ENCODE results near the gene LRRC38. TPM values are rescaled to one million over a fixed set of nuclear protein-coding genes. Genes with fewer than 3 reads are reported as not detected.

The LRRC38 gene
- total RNA-seq, 5 donors from 2014 or later (not counting 1 experiment from before 2014, with no cell fraction given) = 0.13 TPM; not detected in 4

DNA sequence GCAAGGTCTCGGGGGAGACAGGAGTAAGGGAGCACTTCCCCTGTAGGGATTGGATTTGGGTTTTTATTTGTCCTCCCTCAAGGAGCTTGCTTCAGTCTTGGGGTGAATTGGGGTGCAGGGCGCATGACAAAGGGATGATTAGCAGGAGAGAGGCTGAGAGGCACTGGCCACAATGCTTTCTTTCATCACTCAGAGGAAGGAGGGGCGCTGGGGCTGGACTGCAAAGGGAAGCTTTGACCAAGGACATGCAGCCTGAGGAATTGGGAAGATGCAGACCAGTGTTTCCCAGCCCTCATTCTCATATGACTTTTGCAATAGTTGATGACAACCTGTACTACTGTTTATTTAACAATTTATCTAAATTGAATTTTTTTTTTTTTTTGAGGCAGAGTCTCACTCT, 35.7 kb upstream of the LRRC38 start:
- DNase-seq = no peak
- POLR2A ChIA-PET = no interaction called here
- H3K4me1 ChIP-seq (ENCODE audit: control insufficient read depth in 1 of 2, extremely low read depth in 1 of 2, insufficient read depth in 2 of 2, low read length in 2 of 2) = no peaks in the 10 kb centered on the region

DNA sequence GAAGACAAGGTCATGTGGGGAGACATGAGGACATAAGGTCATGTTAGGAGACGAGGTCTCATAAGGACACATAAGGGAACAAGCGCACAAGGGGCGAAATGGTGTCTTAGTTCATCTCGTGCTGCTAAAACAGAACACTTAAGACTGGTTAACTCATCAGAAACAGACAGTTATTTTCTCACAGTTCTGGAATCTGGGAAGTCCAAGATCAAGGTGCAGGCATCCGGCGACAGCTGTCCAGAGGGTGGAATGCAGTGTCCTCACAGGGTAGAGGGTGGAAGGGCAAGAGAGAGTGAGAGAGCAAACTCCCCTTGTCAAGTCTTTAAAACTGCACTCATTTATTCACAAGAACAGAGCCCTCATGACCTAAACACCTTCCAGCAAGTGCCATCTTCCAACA, 35.2 kb upstream of the LRRC38 start:
- DNase-seq (no peak), ATAC-seq (replicated peaks in 1 of 4) (no peak)
- 71% methylated on average over 3 of the region's 6 CpGs for WGBS (ENCODE audit: insufficient coverage)
- H3K27ac Mint-ChIP-seq = no peak overlapping the region
- H3K4me3 Mint-ChIP-seq = no peak overlapping the region
- peaks cover 0 to 6% of the 10 kb centered on the region in 2 experiments for H3K27me3 ChIP-seq (replicated peaks in 1 of 2; ENCODE audit: control insufficient read depth in 2 of 2, extremely low read depth in 1 of 2, insufficient read depth in 2 of 2, low read length in 1 of 2)
- H3K36me3 ChIP-seq (ENCODE audit: control insufficient read depth in 2 of 2, extremely low read depth in 1 of 2, insufficient read depth in 1 of 2, low read length in 1 of 2) = no peaks in the 10 kb centered on the region
- H3K9me3 ChIP-seq = no peaks in the 10 kb centered on the region
- H3K27me3 Mint-ChIP-seq = peaks cover 13 to 20% of the 10 kb centered on the region in 2 donors
- H3K36me3 Mint-ChIP-seq = no peaks in the 10 kb centered on the region
- CTCF ChIA-PET = no interaction called here
- H3K9me3 Mint-ChIP-seq = no peaks in the 10 kb centered on the region
- no peaks in the 10 kb centered on the region for H3K4me1 ChIP-seq (ENCODE audit: control insufficient read depth in 1 of 2, extremely low read depth in 1 of 2, insufficient read depth in 2 of 2, low read length in 2 of 2)
- POLR2A ChIA-PET = no interaction called here
- H3K4me3 ChIP-seq (ENCODE audit: control insufficient read depth in 1 of 2, extremely low read depth in 1 of 2, low read length in 1 of 2) = no peak overlapping the region
- no peaks in the 10 kb centered on the region for H3K4me1 Mint-ChIP-seq
- no peak overlapping the region for H3K27ac ChIP-seq (ENCODE audit: low read length)

More for the DNA sequence above, 35.7 kb upstream of the LRRC38 start:
- no CpG with 5 or more reads among the region's 3 CpGs for WGBS (ENCODE audit: insufficient coverage)
- H3K4me1 Mint-ChIP-seq = no peaks in the 10 kb centered on the region
- no peaks in the 10 kb centered on the region for H3K9me3 ChIP-seq
- no peak overlapping the region for H3K27ac ChIP-seq (ENCODE audit: low read length)
- H3K36me3 ChIP-seq (ENCODE audit: control insufficient read depth in 2 of 2, extremely low read depth in 1 of 2, insufficient read depth in 1 of 2, low read length in 1 of 2) = no peaks in the 10 kb centered on the region
- H3K4me3 ChIP-seq (ENCODE audit: control insufficient read depth in 1 of 2, extremely low read depth in 1 of 2, low read length in 1 of 2) = no peak overlapping the region
- peaks cover 0 to 4% of the 10 kb centered on the region in 2 experiments for H3K27me3 ChIP-seq (replicated peaks in 1 of 2; ENCODE audit: control insufficient read depth in 2 of 2, extremely low read depth in 1 of 2, insufficient read depth in 2 of 2, low read length in 1 of 2)
- CTCF ChIA-PET = no interaction called here
- H3K27ac Mint-ChIP-seq = no peak overlapping the region
- H3K36me3 Mint-ChIP-seq = no peaks in the 10 kb centered on the region
- no peak for ATAC-seq (replicated peaks in 1 of 4)
- H3K9me3 Mint-ChIP-seq = no peaks in the 10 kb centered on the region
- H3K4me3 Mint-ChIP-seq = no peak overlapping the region
- peaks cover 13 to 18% of the 10 kb centered on the region in 2 donors for H3K27me3 Mint-ChIP-seq

DNA sequence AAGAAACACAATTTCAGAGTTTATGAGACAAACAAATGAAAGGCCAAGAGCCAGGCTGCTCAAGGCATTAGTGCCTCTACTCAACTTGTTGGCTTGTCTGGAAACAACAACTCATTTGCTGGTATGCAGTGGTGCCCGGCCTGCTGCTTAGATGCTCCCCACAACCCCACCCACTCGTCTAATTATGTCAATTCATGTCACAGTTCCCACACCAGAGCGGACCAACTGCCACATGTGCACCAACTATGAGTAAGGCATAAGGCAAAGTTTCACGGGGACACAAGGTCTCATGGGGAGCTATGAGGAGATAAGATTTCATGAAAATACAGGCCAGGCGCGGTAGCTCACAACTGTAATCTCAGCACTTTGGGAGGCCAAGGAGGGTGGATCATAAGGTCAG, 34.5 kb upstream of the LRRC38 start:
- POLR2A ChIA-PET = no interaction called here
- WGBS (ENCODE audit: insufficient coverage) = no CpG with 5 or more reads among the region's 6 CpGs
- no peak for DNase-seq

DNA sequence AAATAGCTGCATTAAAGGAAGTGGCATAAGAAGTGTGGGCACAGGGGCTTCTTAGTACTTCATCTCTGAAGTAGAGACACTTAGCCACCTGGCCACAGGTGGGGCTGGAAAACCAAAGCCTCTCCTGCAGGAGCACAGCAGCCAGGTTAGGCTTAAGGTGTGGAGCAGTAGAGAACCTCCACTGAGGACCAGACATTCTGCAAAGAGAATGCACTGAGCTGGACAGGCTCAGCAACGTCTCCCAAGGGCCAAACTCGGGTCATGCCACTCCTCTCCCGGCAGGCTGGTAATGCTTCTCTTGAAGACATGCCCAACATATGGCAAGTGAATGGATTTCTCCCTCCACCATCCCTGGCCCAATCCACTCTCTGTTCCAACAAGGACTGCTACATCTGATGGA, 33.0 kb upstream of the LRRC38 start:
- ATAC-seq (replicated peaks in 1 of 4) = no peak
- H3K4me3 ChIP-seq (ENCODE audit: control insufficient read depth in 1 of 2, extremely low read depth in 1 of 2, low read length in 1 of 2) = no peak overlapping the region
- no peak overlapping the region for H3K27ac ChIP-seq (ENCODE audit: low read length)
- Mint-ChIP-seq H3K27ac (no peak overlapping the region), H3K4me3 (no peak overlapping the region), H3K36me3 (no peaks in the 10 kb centered on the region), H3K27me3 (peaks cover 13 to 20% of the 10 kb centered on the region in 2 donors), H3K9me3 (no peaks in the 10 kb centered on the region), H3K4me1 (no peaks in the 10 kb centered on the region)
- POLR2A ChIA-PET = no interaction called here
- CTCF ChIA-PET = no interaction called here
- no CpG with 5 or more reads among the region's 3 CpGs for WGBS (ENCODE audit: insufficient coverage)
- H3K4me1 ChIP-seq (ENCODE audit: control insufficient read depth in 1 of 2, extremely low read depth in 1 of 2, insufficient read depth in 2 of 2, low read length in 2 of 2) = no peaks in the 10 kb centered on the region
- H3K27me3 ChIP-seq (replicated peaks in 1 of 2; ENCODE audit: control insufficient read depth in 2 of 2, extremely low read depth in 1 of 2, insufficient read depth in 2 of 2, low read length in 1 of 2) = peaks cover 0 to 10% of the 10 kb centered on the region in 2 experiments
- H3K36me3 ChIP-seq (ENCODE audit: control insufficient read depth in 2 of 2, extremely low read depth in 1 of 2, insufficient read depth in 1 of 2, low read length in 1 of 2) = no peaks in the 10 kb centered on the region
- no peaks in the 10 kb centered on the region for H3K9me3 ChIP-seq
- DNase-seq = no peak

More for the DNA sequence above, 34.5 kb upstream of the LRRC38 start:
- no peak for ATAC-seq (replicated peaks in 1 of 4)
- Histone ChIP-seq H3K4me3 (ENCODE audit: control insufficient read depth in 1 of 2, extremely low read depth in 1 of 2, low read length in 1 of 2) (no peak overlapping the region), H3K4me1 (ENCODE audit: control insufficient read depth in 1 of 2, extremely low read depth in 1 of 2, insufficient read depth in 2 of 2, low read length in 2 of 2) (no peaks in the 10 kb centered on the region), H3K36me3 (ENCODE audit: control insufficient read depth in 2 of 2, extremely low read depth in 1 of 2, insufficient read depth in 1 of 2, low read length in 1 of 2) (no peaks in the 10 kb centered on the region), H3K27me3 (replicated peaks in 1 of 2; ENCODE audit: control insufficient read depth in 2 of 2, extremely low read depth in 1 of 2, insufficient read depth in 2 of 2, low read length in 1 of 2) (peaks cover 0 to 9% of the 10 kb centered on the region in 2 experiments), H3K9me3 (no peaks in the 10 kb centered on the region), H3K27ac (ENCODE audit: low read length) (no peak overlapping the region)
- Mint-ChIP-seq H3K9me3 (no peaks in the 10 kb centered on the region), H3K27ac (no peak overlapping the region), H3K4me3 (no peak overlapping the region), H3K36me3 (no peaks in the 10 kb centered on the region), H3K27me3 (peaks cover 13 to 20% of the 10 kb centered on the region in 2 donors), H3K4me1 (no peaks in the 10 kb centered on the region)
- CTCF ChIA-PET = no interaction called here

DNA sequence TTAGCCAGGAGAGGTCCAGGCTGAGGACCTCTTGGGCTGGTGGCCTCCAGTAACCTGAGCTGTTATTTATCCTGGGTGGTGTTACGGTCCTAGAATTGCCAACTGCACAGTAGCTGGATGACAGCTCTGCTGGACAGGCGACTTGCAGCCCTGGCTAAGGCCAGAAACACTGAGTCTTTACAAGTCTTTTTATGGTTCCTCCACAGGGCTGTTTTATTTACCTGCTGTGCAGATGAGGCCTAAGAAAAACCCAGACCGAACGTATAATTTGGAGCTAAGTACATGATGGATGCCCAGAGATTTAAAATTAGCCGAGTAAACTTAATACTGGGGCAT, 30.4 kb upstream of the LRRC38 start:
- ChIA-PET CTCF (interaction anchor here in 1 of 2 donors (0.6 kb wide), 1 partner anchor 484 kb away, joined by 3 read pairs; no protein-coding TSS in a partner anchor), POLR2A (no interaction called here)
- H3K4me1 Mint-ChIP-seq = no peaks in the 10 kb centered on the region
- no peak overlapping the region for H3K4me3 ChIP-seq (ENCODE audit: control insufficient read depth in 1 of 2, extremely low read depth in 1 of 2, low read length in 1 of 2)
- no peaks in the 10 kb centered on the region for H3K36me3 ChIP-seq (ENCODE audit: control insufficient read depth in 2 of 2, extremely low read depth in 1 of 2, insufficient read depth in 1 of 2, low read length in 1 of 2)
- no peaks in the 10 kb centered on the region for H3K9me3 ChIP-seq
- ATAC-seq (replicated peaks in 1 of 4) = no peak
- H3K27ac ChIP-seq (ENCODE audit: low read length) = no peak overlapping the region
- H3K27me3 ChIP-seq (replicated peaks in 1 of 2; ENCODE audit: control insufficient read depth in 2 of 2, extremely low read depth in 1 of 2, insufficient read depth in 2 of 2, low read length in 1 of 2) = peaks cover 0 to 14% of the 10 kb centered on the region in 2 experiments
- peaks cover 17% of the 10 kb centered on the region in 2 donors for H3K27me3 Mint-ChIP-seq
- no peak for DNase-seq
- no peak overlapping the region for H3K27ac Mint-ChIP-seq
- no peaks in the 10 kb centered on the region for H3K36me3 Mint-ChIP-seq
- H3K4me1 ChIP-seq (ENCODE audit: control insufficient read depth in 1 of 2, extremely low read depth in 1 of 2, insufficient read depth in 2 of 2, low read length in 2 of 2) = no peaks in the 10 kb centered on the region
- WGBS (ENCODE audit: insufficient coverage) = 74% methylated on average over 4 of the region's 5 CpGs
- no peaks in the 10 kb centered on the region for H3K9me3 Mint-ChIP-seq
- H3K4me3 Mint-ChIP-seq = no peak overlapping the region

DNA sequence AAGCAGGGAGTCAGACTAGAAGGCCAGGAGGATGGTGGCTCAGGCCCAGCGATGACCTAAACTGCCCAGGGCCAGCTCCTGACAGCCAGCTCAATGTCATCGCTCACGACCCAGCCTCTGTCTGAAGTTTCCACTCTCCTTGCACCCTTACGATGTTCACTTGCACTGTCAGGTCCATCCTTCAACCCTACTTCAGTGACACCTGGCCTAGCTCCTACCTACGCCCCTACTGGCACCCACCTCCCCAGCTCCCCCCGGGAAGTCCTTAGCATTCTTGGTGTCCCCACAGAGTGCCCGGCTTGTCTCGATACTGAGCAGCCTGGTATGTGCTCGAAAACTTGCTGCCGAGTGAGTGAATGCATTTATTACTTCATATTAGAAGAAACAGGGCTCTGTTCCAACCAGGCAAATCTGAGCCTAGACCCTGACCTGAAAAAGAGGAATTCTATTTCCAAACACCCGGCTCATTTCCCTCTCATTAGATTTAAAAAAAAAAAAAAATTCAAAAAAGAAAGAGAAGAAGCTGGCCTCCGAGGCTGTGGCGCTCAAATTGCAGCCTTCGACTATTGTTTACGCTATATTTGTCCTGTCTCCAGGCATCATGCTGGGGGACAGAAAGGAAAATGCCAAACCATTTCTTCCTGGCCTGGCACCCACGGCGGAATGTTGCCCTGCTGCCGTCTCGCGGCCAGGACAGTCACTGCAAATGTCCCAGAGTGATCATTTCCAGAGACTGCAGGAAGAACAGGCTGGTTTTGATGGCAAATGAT, 29.8 kb upstream of the LRRC38 start:
- Mint-ChIP-seq H3K36me3 (no peaks in the 10 kb centered on the region), H3K27me3 (peaks cover 13 to 17% of the 10 kb centered on the region in 2 donors), H3K27ac (no peak overlapping the region), H3K4me1 (no peaks in the 10 kb centered on the region), H3K9me3 (no peaks in the 10 kb centered on the region), H3K4me3 (no peak overlapping the region)
- 75% methylated on average over 14 of the region's 20 CpGs for WGBS (ENCODE audit: insufficient coverage)
- ChIA-PET CTCF (interaction anchor here in 1 of 2 donors (0.6 kb wide), 1 partner anchor 485 kb away, joined by 3 read pairs; no protein-coding TSS in a partner anchor), POLR2A (no interaction called here)
- ATAC-seq (replicated peaks in 1 of 4) (no peak), DNase-seq (no peak)
- H3K36me3 ChIP-seq (ENCODE audit: control insufficient read depth in 2 of 2, extremely low read depth in 1 of 2, insufficient read depth in 1 of 2, low read length in 1 of 2) = no peaks in the 10 kb centered on the region
- no peaks in the 10 kb centered on the region for H3K4me1 ChIP-seq (ENCODE audit: control insufficient read depth in 1 of 2, extremely low read depth in 1 of 2, insufficient read depth in 2 of 2, low read length in 2 of 2)
- H3K27ac ChIP-seq (ENCODE audit: low read length) = no peak overlapping the region
- no peak overlapping the region for H3K4me3 ChIP-seq (ENCODE audit: control insufficient read depth in 1 of 2, extremely low read depth in 1 of 2, low read length in 1 of 2)
- peaks cover 0 to 14% of the 10 kb centered on the region in 2 experiments for H3K27me3 ChIP-seq (replicated peaks in 1 of 2; ENCODE audit: control insufficient read depth in 2 of 2, extremely low read depth in 1 of 2, insufficient read depth in 2 of 2, low read length in 1 of 2)
- H3K9me3 ChIP-seq = no peaks in the 10 kb centered on the region
